Measurements from ENCODE around the gene ZNF235. TPM values are rescaled to one million over a fixed set of nuclear protein-coding genes. Genes with fewer than 3 reads are reported as not detected.

The ZNF235 gene
- total and polyA plus RNA-seq, 2 donors (not counting 3 experiments of a cell fraction or from before 2014, with no cell fraction given): 2.0 to 5.2 TPM

GRCh38 chr19:44308011-44308410 lies 3.2 kb upstream of the ZNF235 start:
- Histone ChIP-seq H3K4me2 (ENCODE audit: insufficient read depth, low read length) (no peak overlapping the region), H3K4me3 (replicated peaks in 1 of 3; ENCODE audit: insufficient read depth in 1 of 3, low read depth in 1 of 3, low read length in 3 of 3) (no peak overlapping the region), H3K36me3 (ENCODE audit: control insufficient read depth in 2 of 2, extremely low read depth in 1 of 2, insufficient read depth in 2 of 2, low read length in 2 of 2) (no peaks in the 10 kb centered on the region), H3K9me1 (replicated peaks; ENCODE audit: control insufficient read depth, extremely low read depth, insufficient read depth, low read length) (no peaks in the 10 kb centered on the region), H3K27me3 (ENCODE audit: control insufficient read depth in 2 of 2, insufficient read depth in 2 of 2, low read length in 2 of 2) (no peaks in the 10 kb centered on the region), H3K4me1 (ENCODE audit: control insufficient read depth, extremely low read depth, insufficient read depth, low read length) (peaks cover 5% of the 10 kb centered on the region), H3K27ac (ENCODE audit: insufficient read depth, low read depth, low read length) (no peak overlapping the region), H3K9ac (replicated peaks; ENCODE audit: extremely low read depth, insufficient read depth, low read length) (no peak overlapping the region), H4K20me1 (replicated peaks; ENCODE audit: control insufficient read depth, extremely low read depth, insufficient read depth, low read length) (no peaks in the 10 kb centered on the region), H3K9me3 (replicated peaks; ENCODE audit: control insufficient read depth, insufficient read depth, low read length) (no peaks in the 10 kb centered on the region), H3K79me2 (ENCODE audit: control insufficient read depth, insufficient read depth, low read length) (no peaks in the 10 kb centered on the region), H2AFZ (ENCODE audit: low read depth, low read length) (no peak overlapping the region)
- BruUV-seq (replicated peaks): no TSS peak
- POLR2A ChIA-PET: no interaction called here
- DNase-seq (ENCODE audit: low read depth, low spot score) (no peak), FAIRE-seq (no peak)
- CTCF ChIA-PET: no interaction called here
- no peak for TF ChIP-seq POLR2AphosphoS5 (IDR thresholded peaks at IDR 0.05; ENCODE audit: insufficient read depth, low read depth, low read length)
- no peak for TF ChIP-seq EZH2 (IDR thresholded peaks at IDR 0.05; ENCODE audit: borderline replicate concordance, low read depth, low read length, severe bottlenecking)
- no peak for TF ChIP-seq JUN (IDR thresholded peaks at IDR 0.05; ENCODE audit: borderline replicate concordance, insufficient read depth, insufficient read length, low read depth)
- TF ChIP-seq FOS (IDR thresholded peaks at IDR 0.05; ENCODE audit: borderline replicate concordance, insufficient read depth, low read length): no peak
- TF ChIP-seq, protein P1, sequence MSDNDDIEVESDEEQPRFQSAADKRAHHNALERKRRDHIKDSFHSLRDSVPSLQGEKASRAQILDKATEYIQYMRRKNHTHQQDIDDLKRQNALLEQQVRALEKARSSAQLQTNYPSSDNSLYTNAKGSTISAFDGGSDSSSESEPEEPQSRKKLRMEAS (IDR thresholded peaks at IDR 0.05; ENCODE audit: insufficient read depth, insufficient read length): no peak
- TF ChIP-seq GATA2 (IDR thresholded peaks at IDR 0.05; ENCODE audit: insufficient read depth, insufficient read length, low read depth, low read length): no peak
- no peak for TF ChIP-seq POLR2A (IDR thresholded peaks at IDR 0.05; ENCODE audit: low read depth, low read length)
- no peak for TF ChIP-seq MYC (IDR thresholded peaks at IDR 0.05; ENCODE audit: low read depth, low read length)
- TF ChIP-seq, protein P2, sequence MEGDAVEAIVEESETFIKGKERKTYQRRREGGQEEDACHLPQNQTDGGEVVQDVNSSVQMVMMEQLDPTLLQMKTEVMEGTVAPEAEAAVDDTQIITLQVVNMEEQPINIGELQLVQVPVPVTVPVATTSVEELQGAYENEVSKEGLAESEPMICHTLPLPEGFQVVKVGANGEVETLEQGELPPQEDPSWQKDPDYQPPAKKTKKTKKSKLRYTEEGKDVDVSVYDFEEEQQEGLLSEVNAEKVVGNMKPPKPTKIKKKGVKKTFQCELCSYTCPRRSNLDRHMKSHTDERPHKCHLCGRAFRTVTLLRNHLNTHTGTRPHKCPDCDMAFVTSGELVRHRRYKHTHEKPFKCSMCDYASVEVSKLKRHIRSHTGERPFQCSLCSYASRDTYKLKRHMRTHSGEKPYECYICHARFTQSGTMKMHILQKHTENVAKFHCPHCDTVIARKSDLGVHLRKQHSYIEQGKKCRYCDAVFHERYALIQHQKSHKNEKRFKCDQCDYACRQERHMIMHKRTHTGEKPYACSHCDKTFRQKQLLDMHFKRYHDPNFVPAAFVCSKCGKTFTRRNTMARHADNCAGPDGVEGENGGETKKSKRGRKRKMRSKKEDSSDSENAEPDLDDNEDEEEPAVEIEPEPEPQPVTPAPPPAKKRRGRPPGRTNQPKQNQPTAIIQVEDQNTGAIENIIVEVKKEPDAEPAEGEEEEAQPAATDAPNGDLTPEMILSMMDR (IDR thresholded peaks at IDR 0.05; ENCODE audit: extremely low read depth in 1 of 2, insufficient read depth in 1 of 2, low read depth in 1 of 2, low read length in 2 of 2): no peak
- intact Hi-C loops (cut with micrococcal nuclease) (loop anchor here (10.0 kb wide), 2 partner anchors 143 to 303 kb away; partner anchors contain the start of genes ZNF226 and ZNF230), dilution Hi-C loops (cut with MboI; ENCODE audit: extremely low pct_ligation_motif_present, low sequenced_read_pairs) (no loop called here)

Data from endothelial cell of umbilical vein (primary cell).